Astrocyte (in vitro differentiated cells and primary cell): Measurements from ENCODE around the gene KLHDC8A. TPM values are rescaled to one million over a fixed set of nuclear protein-coding genes. Genes with fewer than 3 reads are reported as not detected.
"Not testable (repeated sequence)": the region's sequence is repeated elsewhere in the genome, so short reads cannot be mapped to it uniquely, and the experiment has no call there.

Source experiments
- DNase-seq: peaks from one replicate; pipeline ENCODE4 v3.0.0-alpha.2; 2010; ENCODE audit warnings: low read depth
- FAIRE-seq: peaks from 2 replicates; lab custom pipeline; 2011; peaks lifted over from hg19 to GRCh38; lab: Jason Lieb, UNC
- H2AFZ ChIP-seq: 2 replicates; pipeline ENCODE4 v1.6.0; 2012; ENCODE audit warnings: low read depth, low read length, inconsistent platforms
- H3K27ac ChIP-seq: 2 replicates; pipeline ENCODE4 v1.5.1; 2011; ENCODE audit warnings: low read depth, low read length, inconsistent platforms
- H3K27me3 ChIP-seq: 2 replicates; pipeline ENCODE4 v1.6.0; 2011; ENCODE audit warnings: low read length, inconsistent platforms; ENCODE audit not compliant: insufficient read depth
- H3K36me3 ChIP-seq: 2 replicates; pipeline ENCODE4 v1.5.1; 2011; ENCODE audit warnings: low read length, inconsistent platforms; ENCODE audit not compliant: insufficient read depth
- H3K4me1 ChIP-seq: 2 replicates; pipeline ENCODE4 v1.5.1; 2011; ENCODE audit warnings: low read length, inconsistent platforms; ENCODE audit not compliant: insufficient read depth
- H3K4me2 ChIP-seq: 2 replicates; pipeline ENCODE4 v1.6.0; 2012; ENCODE audit warnings: low read length, inconsistent platforms
- H3K4me3 ChIP-seq: 2 replicates; pipeline ENCODE4 v1.5.1; 2011; ENCODE audit warnings: low read depth, mild to moderate bottlenecking, low read length, inconsistent platforms; ENCODE audit not compliant: insufficient read depth
- H3K79me2 ChIP-seq: 2 replicates; pipeline ENCODE4 v1.6.0; 2012; ENCODE audit warnings: mild to moderate bottlenecking, low read length, inconsistent platforms; ENCODE audit not compliant: insufficient read depth
- H3K9ac ChIP-seq: 2 replicates; pipeline ENCODE4 v1.6.0; 2012; ENCODE audit warnings: mild to moderate bottlenecking, low read length, inconsistent platforms
- H3K9me3 ChIP-seq: 2 replicates; pipeline ENCODE4 v1.5.1; 2012; ENCODE audit warnings: low read depth, mild to moderate bottlenecking, low read length, inconsistent platforms; ENCODE audit not compliant: insufficient read depth
- H4K20me1 ChIP-seq: 2 replicates; pipeline ENCODE4 v1.6.0; 2012; ENCODE audit warnings: low read length, inconsistent platforms; ENCODE audit not compliant: insufficient read depth
- H3K27ac Mint-ChIP-seq: one replicate; pipeline ENCODE4 v1.8.0; 2021; ENCODE audit warnings: mild to moderate bottlenecking, mixed read lengths; ENCODE audit not compliant: unreplicated experiment
- H3K27me3 Mint-ChIP-seq: one replicate; pipeline ENCODE4 v1.8.0; 2021; ENCODE audit warnings: low read depth, mixed read lengths; ENCODE audit not compliant: unreplicated experiment
- H3K36me3 Mint-ChIP-seq: one replicate; pipeline ENCODE4 v1.8.0; 2021; ENCODE audit warnings: low read depth, mixed read lengths; ENCODE audit not compliant: unreplicated experiment
- H3K4me1 Mint-ChIP-seq: one replicate; pipeline ENCODE4 v1.8.0; 2021; ENCODE audit warnings: low read depth, mixed read lengths; ENCODE audit not compliant: unreplicated experiment
- H3K4me3 Mint-ChIP-seq: one replicate; pipeline ENCODE4 v1.8.0; 2021; ENCODE audit warnings: mild to moderate bottlenecking, moderate library complexity, mixed read lengths; ENCODE audit not compliant: unreplicated experiment
- H3K9me3 Mint-ChIP-seq: one replicate; pipeline ENCODE4 v1.8.0; 2021; ENCODE audit warnings: mild to moderate bottlenecking, mixed read lengths; ENCODE audit not compliant: unreplicated experiment
- EZH2 ChIP-seq: IDR thresholded peaks from 2 replicates; pipeline ENCODE4 v1.6.1; 2012; ENCODE audit warnings: mild to moderate bottlenecking, low read length, inconsistent platforms; ENCODE audit not compliant: insufficient read depth
- total RNA-seq: library from RNA; stranded (reverse); gene quantifications from 2 replicates; pipeline ENCODE4 v1.2.1, GENCODE V29; 2021
- TF ChIP-seq, protein P1 (sequence below): IDR thresholded peaks from 2 replicates; pipeline ENCODE4 v1.5.1; 2011; ENCODE audit warnings: low read depth, mild to moderate bottlenecking, inconsistent platforms, low read length, moderate library complexity; ENCODE audit not compliant: insufficient read depth

The KLHDC8A gene
- total RNA-seq, 1 donor from 2014 or later: 0.39 TPM

DNA sequence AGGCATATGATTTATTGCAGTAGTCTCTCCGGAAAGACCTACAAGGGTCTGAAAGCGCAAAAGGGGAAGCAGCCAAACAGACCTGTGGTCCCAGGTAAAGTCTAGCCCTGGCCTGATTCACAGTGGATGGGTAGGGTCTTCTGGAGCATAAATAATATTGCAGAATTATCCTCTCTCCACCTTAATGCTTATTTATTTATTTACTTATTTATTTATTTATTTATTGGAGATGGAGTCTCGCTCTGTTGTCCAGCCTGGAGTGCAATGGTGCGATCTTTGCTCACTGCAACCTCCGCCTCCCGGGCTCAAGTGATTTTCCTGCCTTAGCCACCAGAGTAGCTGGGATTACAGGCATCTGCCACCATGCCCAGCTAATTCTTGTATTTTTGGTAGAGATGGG, 11.8 kb upstream of the KLHDC8A start:
- no peak overlapping the region for H3K4me3 Mint-ChIP-seq
- TF ChIP-seq EZH2: no peak
- TF ChIP-seq, protein P1, sequence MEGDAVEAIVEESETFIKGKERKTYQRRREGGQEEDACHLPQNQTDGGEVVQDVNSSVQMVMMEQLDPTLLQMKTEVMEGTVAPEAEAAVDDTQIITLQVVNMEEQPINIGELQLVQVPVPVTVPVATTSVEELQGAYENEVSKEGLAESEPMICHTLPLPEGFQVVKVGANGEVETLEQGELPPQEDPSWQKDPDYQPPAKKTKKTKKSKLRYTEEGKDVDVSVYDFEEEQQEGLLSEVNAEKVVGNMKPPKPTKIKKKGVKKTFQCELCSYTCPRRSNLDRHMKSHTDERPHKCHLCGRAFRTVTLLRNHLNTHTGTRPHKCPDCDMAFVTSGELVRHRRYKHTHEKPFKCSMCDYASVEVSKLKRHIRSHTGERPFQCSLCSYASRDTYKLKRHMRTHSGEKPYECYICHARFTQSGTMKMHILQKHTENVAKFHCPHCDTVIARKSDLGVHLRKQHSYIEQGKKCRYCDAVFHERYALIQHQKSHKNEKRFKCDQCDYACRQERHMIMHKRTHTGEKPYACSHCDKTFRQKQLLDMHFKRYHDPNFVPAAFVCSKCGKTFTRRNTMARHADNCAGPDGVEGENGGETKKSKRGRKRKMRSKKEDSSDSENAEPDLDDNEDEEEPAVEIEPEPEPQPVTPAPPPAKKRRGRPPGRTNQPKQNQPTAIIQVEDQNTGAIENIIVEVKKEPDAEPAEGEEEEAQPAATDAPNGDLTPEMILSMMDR: no peak
- peaks cover 39% of the 10 kb centered on the region for H3K4me1 Mint-ChIP-seq
- FAIRE-seq (no peak), DNase-seq (no peak)
- Histone ChIP-seq H3K36me3 (no peaks in the 10 kb centered on the region), H3K79me2 (no peaks in the 10 kb centered on the region), H3K9ac (no peak overlapping the region), H3K27me3 (no peaks in the 10 kb centered on the region), H3K4me1 (peaks cover 34% of the 10 kb centered on the region), H3K4me2 (no peak overlapping the region), H3K9me3 (no peaks in the 10 kb centered on the region), H4K20me1 (no peaks in the 10 kb centered on the region), H2AFZ (no peak overlapping the region), H3K4me3 (no peak overlapping the region), H3K27ac (no peak overlapping the region)
- no peak overlapping the region for H3K27ac Mint-ChIP-seq
- no peaks in the 10 kb centered on the region for H3K27me3 Mint-ChIP-seq
- no peaks in the 10 kb centered on the region for H3K36me3 Mint-ChIP-seq
- H3K9me3 Mint-ChIP-seq: no peaks in the 10 kb centered on the region

DNA sequence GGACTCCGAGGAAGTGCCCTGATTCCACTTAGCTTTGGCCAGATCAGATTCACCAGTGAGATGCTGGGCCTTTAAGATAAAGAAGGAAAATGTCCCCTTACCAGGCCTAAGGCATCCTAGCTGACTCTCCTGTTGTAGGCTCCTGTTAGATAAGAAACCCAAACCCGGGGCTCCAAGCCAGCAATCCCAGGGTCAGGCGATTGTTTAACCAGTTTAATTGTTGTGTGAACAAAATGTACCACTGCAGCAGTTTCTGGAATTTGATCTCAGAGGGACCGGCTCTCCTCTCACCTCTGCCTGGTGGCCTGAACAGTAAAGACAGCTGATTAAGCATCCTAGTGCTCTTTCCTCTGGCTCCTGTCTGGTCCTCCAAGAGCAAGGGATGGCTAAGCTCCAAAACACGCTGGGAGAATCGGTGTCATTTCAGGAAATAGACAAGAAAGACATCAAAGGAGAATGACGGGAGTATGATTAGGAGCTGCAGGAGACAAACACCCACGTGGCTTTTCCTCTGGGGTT, 9.3 kb upstream of the KLHDC8A start:
- TF ChIP-seq EZH2: no peak
- TF ChIP-seq, protein P1: no peak
- H3K27me3 ChIP-seq: no peaks in the 10 kb centered on the region
- no peaks in the 10 kb centered on the region for H3K36me3 ChIP-seq
- DNase-seq (no peak), FAIRE-seq (no peak)
- H3K4me3 ChIP-seq: no peak overlapping the region
- H3K9me3 ChIP-seq: no peaks in the 10 kb centered on the region
- no peaks in the 10 kb centered on the region for H3K79me2 ChIP-seq
- peaks cover 2% of the 10 kb centered on the region for H3K27me3 Mint-ChIP-seq
- peak overlapping the region; percentile 38 for H3K4me2 ChIP-seq
- H3K9me3 Mint-ChIP-seq: no peaks in the 10 kb centered on the region
- H3K4me1 Mint-ChIP-seq: peaks cover 21% of the 10 kb centered on the region
- no peak overlapping the region for H3K4me3 Mint-ChIP-seq
- H3K27ac ChIP-seq: no peak overlapping the region
- H4K20me1 ChIP-seq: no peaks in the 10 kb centered on the region
- peak overlapping the region; percentile 8 for H3K27ac Mint-ChIP-seq
- peaks cover 14% of the 10 kb centered on the region for H3K4me1 ChIP-seq
- H2AFZ ChIP-seq: peak overlapping the region; percentile 18
- no peaks in the 10 kb centered on the region for H3K36me3 Mint-ChIP-seq
- H3K9ac ChIP-seq: no peak overlapping the region

DNA sequence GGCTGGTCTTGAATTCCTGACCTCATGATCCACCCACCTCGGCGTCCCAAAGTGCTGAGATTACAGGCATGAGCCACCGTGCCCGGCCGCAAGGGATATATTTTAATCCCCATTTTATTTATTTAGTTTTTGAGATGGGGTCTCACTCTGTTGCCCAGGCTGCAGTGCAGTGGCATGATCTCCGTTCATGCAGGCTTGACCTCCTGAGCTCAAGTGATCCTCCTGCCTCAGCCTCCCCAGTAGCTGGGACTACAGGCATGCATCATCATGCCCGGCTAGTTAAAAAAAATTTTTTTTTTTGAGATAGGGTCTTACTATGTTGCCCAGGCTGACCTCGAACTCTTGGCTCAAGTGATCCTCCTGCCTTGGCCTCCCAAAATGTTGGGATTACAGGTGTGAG, 8.4 kb upstream of the KLHDC8A start:
- not testable (repeated sequence) for DNase-seq

More for the DNA sequence above, 8.4 kb upstream of the KLHDC8A start:
- not testable (repeated sequence) for H3K9ac ChIP-seq, H2AFZ ChIP-seq, H3K9me3 ChIP-seq, H3K4me3 Mint-ChIP-seq, H3K27ac Mint-ChIP-seq, H3K79me2 ChIP-seq, H3K27ac ChIP-seq, H3K27me3 ChIP-seq, H3K36me3 ChIP-seq, H4K20me1 ChIP-seq, H3K4me3 ChIP-seq, H3K4me2 ChIP-seq, FAIRE-seq, H3K27me3 Mint-ChIP-seq, H3K36me3 Mint-ChIP-seq, H3K9me3 Mint-ChIP-seq
- H3K4me1 ChIP-seq: peaks cover 14% of the 10 kb centered on the region
- H3K4me1 Mint-ChIP-seq: peaks cover 16% of the 10 kb centered on the region
